Measurements from ENCODE around the gene MYO3B.

DNA sequence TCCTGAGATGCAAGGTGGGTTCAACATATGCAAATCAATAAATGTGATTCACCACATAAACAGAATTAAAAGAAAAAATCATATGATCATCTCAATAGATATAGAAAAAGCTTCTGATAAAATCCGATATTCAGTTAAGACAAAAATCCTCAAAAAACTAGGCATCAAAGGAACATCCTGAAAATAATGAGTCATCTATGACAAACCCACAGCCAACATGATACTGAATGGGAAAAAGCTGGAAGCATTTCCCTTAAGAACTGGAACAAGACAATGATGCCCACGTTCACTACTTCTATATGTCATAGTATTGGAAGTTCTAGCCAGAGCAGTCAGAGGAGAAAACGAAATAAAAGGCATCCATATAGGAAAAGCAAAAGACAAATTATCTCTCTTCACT, 80.4 kb downstream of the MYO3B start:
- TF ChIP-seq GATA2 (IDR thresholded peaks at IDR 0.05; ENCODE audit: low read depth, low read length): no peak
- TF ChIP-seq GATA3 (IDR thresholded peaks at IDR 0.05; ENCODE audit: low read depth, low read length): no peak
